Activated CD4-positive, CD25-positive, alpha-beta regulatory T cell treated with anti-CD3 and anti-CD28 coated beads, Interleukin-2, amount 50 U/mL, for 72 hours (primary cell): Measurements from ENCODE around the gene RALGPS1.

ENCODE experiments used
- DNase-seq: peaks from one replicate; pipeline ENCODE4 v3.0.0; 2021

The RALGPS1 gene

GRCh38 chr9:127213859-127214258, 299.3 kb downstream of the RALGPS1 start:
- no peak for DNase-seq

GRCh38 chr9:127214421-127215267, 300.1 kb downstream of the RALGPS1 start:
- peak; percentile 40 for DNase-seq

DNA sequence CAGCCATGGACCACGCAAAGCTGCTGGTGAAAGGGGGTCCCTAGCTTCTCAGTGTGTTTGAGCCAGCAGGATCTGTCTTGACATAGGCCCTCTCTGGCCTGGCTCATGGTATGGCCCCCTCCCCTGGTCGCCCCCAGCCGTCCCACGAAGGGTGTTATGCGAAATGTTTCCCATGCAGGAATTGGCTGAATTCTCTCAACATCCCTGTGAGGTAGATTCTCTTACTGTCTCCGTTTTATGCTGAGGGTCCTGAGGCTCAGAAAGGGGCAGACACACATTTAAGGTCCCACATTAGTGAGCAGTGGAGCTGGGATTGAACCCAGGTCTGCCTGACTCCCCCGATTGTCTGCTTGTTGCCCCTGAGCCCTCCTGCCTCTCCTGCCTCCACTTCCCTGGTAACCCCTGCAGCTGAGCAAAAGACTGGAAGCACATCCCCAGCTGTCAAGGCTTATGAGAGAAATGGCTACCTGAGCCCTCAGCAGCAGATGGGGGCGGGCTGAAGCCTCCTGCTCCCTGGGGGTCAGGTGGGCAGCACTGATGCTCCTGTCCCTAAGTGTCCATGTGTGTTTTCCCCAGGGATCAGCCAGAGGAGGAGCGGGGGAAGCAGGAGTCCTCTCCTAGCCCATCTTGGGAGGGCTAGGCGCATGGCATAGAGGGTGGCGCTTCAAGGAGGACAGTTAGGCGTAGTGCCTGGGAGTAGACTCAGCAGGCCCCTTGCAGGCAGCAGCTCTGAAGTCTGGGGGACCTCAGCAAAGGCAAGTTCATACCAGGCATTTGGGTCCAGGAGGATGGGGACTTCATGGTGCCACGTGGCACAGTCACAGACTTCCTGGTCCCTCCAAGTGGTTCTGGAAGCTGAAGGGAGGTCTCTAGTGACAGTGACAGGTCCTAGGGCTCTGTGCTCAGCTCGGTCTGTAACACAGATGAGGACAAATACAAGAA, 301.0 kb downstream of the RALGPS1 start:
- DNase-seq = no peak

DNA sequence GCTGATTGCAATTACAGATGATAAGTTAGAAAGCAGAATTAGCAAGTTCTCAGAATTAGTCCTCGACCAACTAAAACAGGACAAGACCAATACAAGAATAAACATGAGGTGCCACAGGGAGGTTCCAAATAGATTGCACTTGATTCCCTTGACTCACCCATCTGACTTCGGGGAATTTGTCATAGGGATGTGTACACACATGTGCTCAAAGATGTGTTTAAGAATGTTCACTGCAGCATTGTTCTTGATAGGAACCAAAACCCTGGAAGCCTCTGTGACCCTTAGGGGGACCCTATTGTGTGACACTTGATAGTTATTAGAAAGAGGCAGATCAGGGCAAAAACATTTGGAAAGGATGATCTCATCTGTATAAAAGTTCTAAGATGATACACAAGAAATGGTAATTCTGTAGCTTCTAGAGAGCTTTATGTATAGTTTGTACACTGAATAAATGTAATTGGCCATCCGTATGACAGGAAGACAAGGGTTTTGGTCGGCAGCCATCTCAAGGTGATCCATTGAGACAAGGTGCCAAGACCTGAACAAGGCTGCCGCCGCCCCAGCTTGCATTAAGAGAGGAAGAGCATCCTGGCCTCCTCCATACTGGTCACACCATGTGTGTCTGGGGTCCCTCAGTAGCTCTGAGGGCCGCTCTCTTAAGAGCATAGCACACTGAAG, 301.8 kb downstream of the RALGPS1 start:
- no peak for DNase-seq

GRCh38 chr9:127216888-127217217, 302.3 kb downstream of the RALGPS1 start:
- no peak for DNase-seq

- no peak for DNase-seq
Observed at GRCh38 chr9:127218818-127219217, 304.2 kb downstream of the RALGPS1 start.

DNA sequence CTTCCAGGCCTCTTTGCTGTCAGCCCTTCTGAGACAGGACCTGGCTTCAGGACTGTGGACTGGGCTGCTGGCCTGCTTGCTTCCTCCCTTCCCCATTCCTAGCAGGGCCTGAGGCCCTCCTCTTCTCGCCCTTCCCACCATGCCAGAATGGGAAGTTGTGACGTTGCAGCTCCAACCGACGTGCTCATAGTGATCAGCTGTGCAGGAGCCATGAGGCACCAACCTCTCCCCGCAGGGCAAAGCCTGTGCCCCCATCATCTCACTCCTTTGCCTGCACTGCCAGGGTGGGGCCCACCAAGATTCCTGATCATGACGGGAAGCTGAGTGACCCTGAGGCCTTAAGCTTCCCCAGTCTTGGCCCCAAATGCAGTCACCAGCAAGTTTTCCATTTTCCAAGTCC, 304.9 kb downstream of the RALGPS1 start:
- DNase-seq = no peak

DNA sequence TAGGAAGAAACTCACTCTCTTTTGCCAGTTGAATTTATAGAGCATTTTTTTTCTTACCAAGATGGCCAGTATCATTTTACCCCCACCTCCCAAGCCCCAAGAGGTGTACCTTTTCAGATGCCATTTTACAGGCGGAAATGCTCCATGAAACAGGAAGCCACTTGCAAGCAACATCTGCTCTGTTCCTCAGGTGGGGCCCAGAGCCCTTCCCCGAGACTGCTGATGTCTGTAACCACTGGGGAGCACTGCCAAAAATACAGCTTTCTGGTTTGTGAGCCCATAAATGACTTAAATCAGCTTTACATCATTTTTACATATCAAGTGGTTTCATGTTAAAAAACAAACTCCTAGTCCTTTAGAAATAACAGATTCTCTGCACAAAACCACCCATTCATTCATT, 307.1 kb downstream of the RALGPS1 start:
- DNase-seq = no peak

- DNase-seq = no peak
Observed at GRCh38 chr9:127222388-127223095, 308.0 kb downstream of the RALGPS1 start.

GRCh38 chr9:127223266-127223665, 308.7 kb downstream of the RALGPS1 start:
- no peak for DNase-seq

- no peak for DNase-seq
Observed at GRCh38 chr9:127223810-127224177, 309.2 kb downstream of the RALGPS1 start.

GRCh38 chr9:127224178-127224882, 309.7 kb downstream of the RALGPS1 start:
- DNase-seq = peak; percentile 86

DNA sequence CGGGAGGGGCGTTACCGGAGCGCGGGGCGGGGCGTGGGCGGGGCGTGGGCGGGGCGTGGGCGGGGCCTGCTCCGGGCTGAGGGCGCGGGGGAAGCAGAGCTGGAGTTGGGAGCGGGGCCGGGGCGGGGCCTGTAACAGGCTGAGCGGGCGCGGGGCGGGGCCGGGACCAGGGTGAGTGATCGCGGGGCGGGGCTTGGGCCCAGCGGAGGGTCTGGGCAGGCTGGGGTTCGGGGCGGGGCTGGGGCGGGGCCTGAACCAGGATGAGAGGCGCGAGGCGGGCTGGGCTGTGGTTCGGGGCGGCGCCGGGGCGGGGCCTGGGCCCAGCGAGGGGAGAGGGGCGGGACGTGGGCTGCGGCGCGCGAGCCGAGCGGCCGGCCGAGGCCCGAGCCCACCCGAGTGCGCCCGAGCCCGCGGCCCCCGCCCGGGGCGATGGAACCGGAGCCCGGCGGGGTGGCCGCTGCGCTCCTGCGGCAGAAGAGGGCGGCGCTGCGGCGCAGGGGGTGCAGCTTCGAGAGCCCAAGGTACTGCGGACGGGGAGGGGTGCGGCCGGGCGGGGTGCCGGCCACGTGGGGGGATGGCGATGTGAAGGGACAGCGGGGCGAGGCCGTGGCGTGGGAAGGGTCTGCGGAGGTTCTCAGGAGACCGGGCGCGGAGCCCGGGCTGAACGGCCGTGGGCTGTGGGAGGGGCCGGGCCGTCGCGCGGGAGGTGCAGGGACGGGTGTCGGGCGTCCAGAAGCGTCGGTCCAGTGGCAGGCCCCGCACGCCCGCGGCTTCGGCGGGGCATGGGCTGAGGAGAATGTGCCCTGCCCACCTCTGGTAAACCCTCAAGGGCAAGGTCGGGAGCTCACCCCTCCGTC, 310.5 kb downstream of the RALGPS1 start:
- peak; percentile 88 for DNase-seq

- no peak for DNase-seq
Observed at GRCh38 chr9:127225801-127226625, 311.4 kb downstream of the RALGPS1 start.

DNA sequence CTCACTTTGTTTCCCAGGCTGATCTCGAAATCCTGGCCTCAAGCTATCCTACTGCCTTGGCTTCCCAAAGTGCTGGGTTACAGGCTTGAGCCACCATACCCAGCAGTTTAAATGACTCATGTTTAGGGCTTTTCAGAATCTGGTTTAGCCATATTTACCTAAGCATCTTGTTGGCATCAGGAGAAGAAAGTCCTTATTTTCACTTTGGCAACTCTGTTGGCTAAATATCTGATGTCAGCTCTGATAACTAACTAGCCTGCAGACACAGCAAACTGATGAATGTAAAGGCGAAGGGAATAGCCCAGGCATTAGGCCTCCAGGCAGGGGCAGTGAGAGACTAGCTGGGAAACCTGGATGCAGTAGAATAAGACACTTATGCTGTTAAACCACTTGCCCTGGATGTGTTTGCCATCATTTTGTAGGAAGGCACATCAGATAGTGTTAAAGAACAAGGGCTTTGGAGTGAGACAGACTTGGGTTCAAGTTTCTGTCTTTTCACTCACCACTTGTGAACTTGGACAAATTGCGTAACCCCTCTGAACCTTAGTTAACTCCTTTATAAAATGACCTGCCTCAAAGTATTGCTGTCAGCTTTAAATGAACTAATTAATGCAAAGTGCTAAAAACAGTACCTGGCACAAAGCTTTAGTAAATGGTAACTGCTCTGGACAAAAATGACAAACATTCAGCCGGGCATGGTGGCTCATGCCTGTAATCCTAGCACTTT, 315.3 kb downstream of the RALGPS1 start:
- no peak for DNase-seq

- DNase-seq = no peak
Observed at GRCh38 chr9:127231666-127232065, 317.1 kb downstream of the RALGPS1 start.

GRCh38 chr9:127232833-127233549, 318.4 kb downstream of the RALGPS1 start:
- DNase-seq = no peak

DNA sequence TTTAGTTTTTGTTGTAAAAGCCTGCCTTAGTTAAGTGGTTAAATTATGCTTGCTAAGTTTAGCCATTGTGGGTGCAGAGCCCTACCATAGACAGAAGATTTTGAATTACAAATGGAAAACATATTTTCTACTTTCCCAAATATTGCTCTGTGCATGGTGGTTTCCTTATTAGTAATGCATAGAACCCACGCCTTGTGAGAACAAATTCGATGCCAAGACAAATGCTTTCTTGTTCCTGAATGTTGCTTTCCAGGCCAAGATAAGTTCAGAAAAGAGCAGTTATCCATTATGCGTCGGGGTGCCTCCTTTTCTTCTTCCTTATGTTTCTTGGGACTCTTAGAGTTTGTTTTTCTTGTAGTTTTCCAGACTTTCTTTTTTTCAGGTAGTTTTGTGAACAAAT, 319.0 kb downstream of the RALGPS1 start:
- no peak for DNase-seq

DNA sequence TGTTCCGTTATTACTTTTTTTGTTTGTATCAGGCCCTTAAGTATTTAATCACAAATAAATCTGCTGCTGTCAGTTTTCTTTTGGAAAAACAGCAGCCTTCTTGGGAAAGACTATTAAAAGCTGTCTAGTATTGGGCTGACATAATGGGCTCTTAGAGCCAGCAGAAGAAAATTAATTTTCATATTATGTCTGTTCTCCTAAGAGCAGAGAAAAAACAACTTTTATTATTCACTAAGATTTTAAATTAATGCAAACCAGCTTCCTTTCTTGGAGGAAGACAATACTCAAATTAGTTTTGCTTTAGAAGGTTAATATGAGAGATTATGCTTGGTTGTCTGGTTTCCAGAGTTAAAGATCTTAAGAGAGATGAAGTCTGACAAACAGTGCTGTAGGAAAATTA, 319.4 kb downstream of the RALGPS1 start:
- no peak for DNase-seq
